Measurements from ENCODE around the gene HOXA5. TPM values are rescaled to one million over a fixed set of nuclear protein-coding genes. Genes with fewer than 3 reads are reported as not detected.

HOXA5 gene
- total and polyA plus RNA-seq, 10 of the 15 experiments (the other 5 are each of a cell fraction or from before 2014, with no cell fraction given) = 0.05 to 0.13 TPM; not detected in 8

GRCh38 chr7:27177795-27178320 lies 34.4 kb upstream of the HOXA5 start (continued):
- TF ChIP-seq SPI1 (IDR thresholded peaks at IDR 0.05; ENCODE audit: borderline replicate concordance, insufficient read depth, low read depth, low read length) (no peak), BCL3 (IDR thresholded peaks at IDR 0.05; ENCODE audit: borderline replicate concordance, insufficient read depth, low read depth, low read length, poor library complexity, severe bottlenecking) (no peak), E4F1 (IDR thresholded peaks at IDR 0.05; ENCODE audit: borderline replicate concordance, partially characterized antibody) (no peak), TCF12 (IDR thresholded peaks at IDR 0.05; ENCODE audit: low read depth, low read length) (no peak), USF2 (IDR thresholded peaks at IDR 0.05; ENCODE audit: borderline replicate concordance, low read depth, low read length) (no peak), JUND (IDR thresholded peaks at IDR 0.05; ENCODE audit: low read depth, low read length) (no peak), TAF1 (IDR thresholded peaks at IDR 0.05; ENCODE audit: borderline replicate concordance, low read depth, low read length) (no peak)
